ENCODE results near the gene CDK5RAP3.
A peak's percentile ranks its signal among the peaks of the same experiment; 100 is the strongest.

CDK5RAP3 gene

GRCh38 chr17:48006936-48007709 lies 36.2 kb downstream of the CDK5RAP3 start:
- H3K4me3 ChIP-seq (replicated peaks; ENCODE audit: insufficient read depth, low read length): no peak overlapping the region
- H3K27me3 ChIP-seq (ENCODE audit: insufficient read depth, poor library complexity, severe bottlenecking): no peaks in the 10 kb centered on the region
- DNase-seq (ENCODE audit: low read depth in 1 of 2, low spot score in 1 of 2): no peak
- H3K27ac ChIP-seq (replicated peaks): no peak overlapping the region
- TF ChIP-seq, protein P1, sequence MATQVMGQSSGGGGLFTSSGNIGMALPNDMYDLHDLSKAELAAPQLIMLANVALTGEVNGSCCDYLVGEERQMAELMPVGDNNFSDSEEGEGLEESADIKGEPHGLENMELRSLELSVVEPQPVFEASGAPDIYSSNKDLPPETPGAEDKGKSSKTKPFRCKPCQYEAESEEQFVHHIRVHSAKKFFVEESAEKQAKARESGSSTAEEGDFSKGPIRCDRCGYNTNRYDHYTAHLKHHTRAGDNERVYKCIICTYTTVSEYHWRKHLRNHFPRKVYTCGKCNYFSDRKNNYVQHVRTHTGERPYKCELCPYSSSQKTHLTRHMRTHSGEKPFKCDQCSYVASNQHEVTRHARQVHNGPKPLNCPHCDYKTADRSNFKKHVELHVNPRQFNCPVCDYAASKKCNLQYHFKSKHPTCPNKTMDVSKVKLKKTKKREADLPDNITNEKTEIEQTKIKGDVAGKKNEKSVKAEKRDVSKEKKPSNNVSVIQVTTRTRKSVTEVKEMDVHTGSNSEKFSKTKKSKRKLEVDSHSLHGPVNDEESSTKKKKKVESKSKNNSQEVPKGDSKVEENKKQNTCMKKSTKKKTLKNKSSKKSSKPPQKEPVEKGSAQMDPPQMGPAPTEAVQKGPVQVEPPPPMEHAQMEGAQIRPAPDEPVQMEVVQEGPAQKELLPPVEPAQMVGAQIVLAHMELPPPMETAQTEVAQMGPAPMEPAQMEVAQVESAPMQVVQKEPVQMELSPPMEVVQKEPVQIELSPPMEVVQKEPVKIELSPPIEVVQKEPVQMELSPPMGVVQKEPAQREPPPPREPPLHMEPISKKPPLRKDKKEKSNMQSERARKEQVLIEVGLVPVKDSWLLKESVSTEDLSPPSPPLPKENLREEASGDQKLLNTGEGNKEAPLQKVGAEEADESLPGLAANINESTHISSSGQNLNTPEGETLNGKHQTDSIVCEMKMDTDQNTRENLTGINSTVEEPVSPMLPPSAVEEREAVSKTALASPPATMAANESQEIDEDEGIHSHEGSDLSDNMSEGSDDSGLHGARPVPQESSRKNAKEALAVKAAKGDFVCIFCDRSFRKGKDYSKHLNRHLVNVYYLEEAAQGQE (IDR thresholded peaks at IDR 0.05; ENCODE audit: insufficient replicate concordance, low read depth): no peak
- TF ChIP-seq SPI1 (IDR thresholded peaks at IDR 0.05; ENCODE audit: borderline replicate concordance, low read depth) (no peak), GABPA (IDR thresholded peaks at IDR 0.05; ENCODE audit: low read depth) (no peak), POLR2AphosphoS5 (IDR thresholded peaks at IDR 0.05; ENCODE audit: low read depth) (no peak)
- TF ChIP-seq, protein P2, sequence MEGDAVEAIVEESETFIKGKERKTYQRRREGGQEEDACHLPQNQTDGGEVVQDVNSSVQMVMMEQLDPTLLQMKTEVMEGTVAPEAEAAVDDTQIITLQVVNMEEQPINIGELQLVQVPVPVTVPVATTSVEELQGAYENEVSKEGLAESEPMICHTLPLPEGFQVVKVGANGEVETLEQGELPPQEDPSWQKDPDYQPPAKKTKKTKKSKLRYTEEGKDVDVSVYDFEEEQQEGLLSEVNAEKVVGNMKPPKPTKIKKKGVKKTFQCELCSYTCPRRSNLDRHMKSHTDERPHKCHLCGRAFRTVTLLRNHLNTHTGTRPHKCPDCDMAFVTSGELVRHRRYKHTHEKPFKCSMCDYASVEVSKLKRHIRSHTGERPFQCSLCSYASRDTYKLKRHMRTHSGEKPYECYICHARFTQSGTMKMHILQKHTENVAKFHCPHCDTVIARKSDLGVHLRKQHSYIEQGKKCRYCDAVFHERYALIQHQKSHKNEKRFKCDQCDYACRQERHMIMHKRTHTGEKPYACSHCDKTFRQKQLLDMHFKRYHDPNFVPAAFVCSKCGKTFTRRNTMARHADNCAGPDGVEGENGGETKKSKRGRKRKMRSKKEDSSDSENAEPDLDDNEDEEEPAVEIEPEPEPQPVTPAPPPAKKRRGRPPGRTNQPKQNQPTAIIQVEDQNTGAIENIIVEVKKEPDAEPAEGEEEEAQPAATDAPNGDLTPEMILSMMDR (IDR thresholded peaks at IDR 0.05; ENCODE audit: insufficient read depth, low read length): no peak

- DNase-seq (ENCODE audit: low read depth in 1 of 2, low spot score in 1 of 2): no peak
- no peak overlapping the region for H3K4me3 ChIP-seq (replicated peaks; ENCODE audit: insufficient read depth, low read length)
These were observed 39.3 kb downstream of the CDK5RAP3 start for GRCh38 chr17:48010193-48010592.

GRCh38 chr17:48011405-48012150 lies 40.7 kb downstream of the CDK5RAP3 start:
- DNase-seq (ENCODE audit: low read depth in 1 of 2, low spot score in 1 of 2): peak in 1 of 2 experiments; percentile 65

More at GRCh38 chr17:48010193-48010592, 39.3 kb downstream of the CDK5RAP3 start:
- TF ChIP-seq SPI1 (IDR thresholded peaks at IDR 0.05; ENCODE audit: borderline replicate concordance, low read depth) (no peak), GABPA (IDR thresholded peaks at IDR 0.05; ENCODE audit: low read depth) (no peak), POLR2AphosphoS5 (IDR thresholded peaks at IDR 0.05; ENCODE audit: low read depth) (no peak)
- TF ChIP-seq, protein P1 (IDR thresholded peaks at IDR 0.05; ENCODE audit: insufficient replicate concordance, low read depth): no peak
- TF ChIP-seq, protein P2 (IDR thresholded peaks at IDR 0.05; ENCODE audit: insufficient read depth, low read length): no peak
- H3K27me3 ChIP-seq (ENCODE audit: insufficient read depth, poor library complexity, severe bottlenecking): peaks cover 3% of the 10 kb centered on the region
- no peak overlapping the region for H3K27ac ChIP-seq (replicated peaks)

More at GRCh38 chr17:48011405-48012150, 40.7 kb downstream of the CDK5RAP3 start:
- TF ChIP-seq, protein P1 (IDR thresholded peaks at IDR 0.05; ENCODE audit: insufficient replicate concordance, low read depth): no peak
- TF ChIP-seq, protein P2 (IDR thresholded peaks at IDR 0.05; ENCODE audit: insufficient read depth, low read length): peak; percentile 62
- no peak for TF ChIP-seq POLR2AphosphoS5 (IDR thresholded peaks at IDR 0.05; ENCODE audit: low read depth)
- Histone ChIP-seq H3K4me3 (replicated peaks; ENCODE audit: insufficient read depth, low read length) (peak overlapping the region; percentile 24), H3K27me3 (ENCODE audit: insufficient read depth, poor library complexity, severe bottlenecking) (peaks cover 3% of the 10 kb centered on the region), H3K27ac (replicated peaks) (no peak overlapping the region)

All from HL-60 (cell line).